ENCODE data around the gene TMEM147.

- TF ChIP-seq CTCF (IDR thresholded peaks at IDR 0.05): no peak
- no peak for TF ChIP-seq POLR2AphosphoS5 (IDR thresholded peaks at IDR 0.05; ENCODE audit: low read depth, low read length)
Observed at GRCh38 chr19:35507561-35507960, 37.9 kb upstream of the TMEM147 start.

Measured in Panc1 (cell line).